Measurements from ENCODE around the gene ILDR2. TPM values are rescaled to one million over a fixed set of nuclear protein-coding genes. Genes with fewer than 3 reads are reported as not detected.

ILDR2 gene
- total and polyA plus RNA-seq, 2 donors (not counting 3 experiments of a cell fraction or from before 2014, with no cell fraction given) = not detected

GRCh38 chr1:166937329-166937728, 38.0 kb downstream of the ILDR2 start:
- dilution Hi-C loops (cut with MboI; ENCODE audit: extremely low pct_ligation_motif_present, low sequenced_read_pairs) = no loop called here
- CTCF ChIA-PET = no interaction called here

More at GRCh38 chr1:166937329-166937728, 38.0 kb downstream of the ILDR2 start:
- no peaks in the 10 kb centered on the region for H3K9me3 ChIP-seq (replicated peaks; ENCODE audit: control insufficient read depth, insufficient read depth, low read length)
- TF ChIP-seq JUN (IDR thresholded peaks at IDR 0.05; ENCODE audit: borderline replicate concordance, insufficient read depth, insufficient read length, low read depth) (no peak), GATA2 (IDR thresholded peaks at IDR 0.05; ENCODE audit: insufficient read depth, insufficient read length, low read depth, low read length) (no peak), EZH2 (IDR thresholded peaks at IDR 0.05; ENCODE audit: borderline replicate concordance, low read depth, low read length, severe bottlenecking) (no peak), FOS (IDR thresholded peaks at IDR 0.05; ENCODE audit: borderline replicate concordance, insufficient read depth, low read length) (no peak), POLR2AphosphoS5 (IDR thresholded peaks at IDR 0.05; ENCODE audit: insufficient read depth, low read depth, low read length) (no peak), MYC (IDR thresholded peaks at IDR 0.05; ENCODE audit: low read depth, low read length) (no peak), MAX (IDR thresholded peaks at IDR 0.05; ENCODE audit: insufficient read depth, insufficient read length) (no peak), POLR2A (IDR thresholded peaks at IDR 0.05; ENCODE audit: low read depth, low read length) (no peak)
- TF ChIP-seq, protein P1, sequence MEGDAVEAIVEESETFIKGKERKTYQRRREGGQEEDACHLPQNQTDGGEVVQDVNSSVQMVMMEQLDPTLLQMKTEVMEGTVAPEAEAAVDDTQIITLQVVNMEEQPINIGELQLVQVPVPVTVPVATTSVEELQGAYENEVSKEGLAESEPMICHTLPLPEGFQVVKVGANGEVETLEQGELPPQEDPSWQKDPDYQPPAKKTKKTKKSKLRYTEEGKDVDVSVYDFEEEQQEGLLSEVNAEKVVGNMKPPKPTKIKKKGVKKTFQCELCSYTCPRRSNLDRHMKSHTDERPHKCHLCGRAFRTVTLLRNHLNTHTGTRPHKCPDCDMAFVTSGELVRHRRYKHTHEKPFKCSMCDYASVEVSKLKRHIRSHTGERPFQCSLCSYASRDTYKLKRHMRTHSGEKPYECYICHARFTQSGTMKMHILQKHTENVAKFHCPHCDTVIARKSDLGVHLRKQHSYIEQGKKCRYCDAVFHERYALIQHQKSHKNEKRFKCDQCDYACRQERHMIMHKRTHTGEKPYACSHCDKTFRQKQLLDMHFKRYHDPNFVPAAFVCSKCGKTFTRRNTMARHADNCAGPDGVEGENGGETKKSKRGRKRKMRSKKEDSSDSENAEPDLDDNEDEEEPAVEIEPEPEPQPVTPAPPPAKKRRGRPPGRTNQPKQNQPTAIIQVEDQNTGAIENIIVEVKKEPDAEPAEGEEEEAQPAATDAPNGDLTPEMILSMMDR (IDR thresholded peaks at IDR 0.05; ENCODE audit: extremely low read depth in 1 of 2, insufficient read depth in 1 of 2, low read depth in 1 of 2, low read length in 2 of 2) = no peak
- H3K4me1 ChIP-seq (ENCODE audit: control insufficient read depth, extremely low read depth, insufficient read depth, low read length) = no peaks in the 10 kb centered on the region
- H3K27ac ChIP-seq (ENCODE audit: insufficient read depth, low read depth, low read length) = no peak overlapping the region
- H3K27me3 ChIP-seq (ENCODE audit: control insufficient read depth in 2 of 2, insufficient read depth in 2 of 2, low read length in 2 of 2) = peaks cover 0 to 2% of the 10 kb centered on the region in 2 experiments
- DNase-seq (ENCODE audit: low read depth, low spot score) (no peak), FAIRE-seq (no peak)
- no peak overlapping the region for H3K4me3 ChIP-seq (replicated peaks in 1 of 3; ENCODE audit: insufficient read depth in 1 of 3, low read depth in 1 of 3, low read length in 3 of 3)
- POLR2A ChIA-PET = no interaction called here
- BruUV-seq (replicated peaks) = no TSS peak
- H2AFZ ChIP-seq (ENCODE audit: low read depth, low read length) = no peak overlapping the region
- no peaks in the 10 kb centered on the region for H3K9me1 ChIP-seq (replicated peaks; ENCODE audit: control insufficient read depth, extremely low read depth, insufficient read depth, low read length)
- no peak overlapping the region for H3K9ac ChIP-seq (replicated peaks; ENCODE audit: extremely low read depth, insufficient read depth, low read length)
- H3K4me2 ChIP-seq (ENCODE audit: insufficient read depth, low read length) = no peak overlapping the region
- intact Hi-C loops (cut with micrococcal nuclease) = no loop called here
- H3K36me3 ChIP-seq (ENCODE audit: control insufficient read depth in 2 of 2, extremely low read depth in 1 of 2, insufficient read depth in 2 of 2, low read length in 2 of 2) = no peaks in the 10 kb centered on the region
- no peaks in the 10 kb centered on the region for H4K20me1 ChIP-seq (replicated peaks; ENCODE audit: control insufficient read depth, extremely low read depth, insufficient read depth, low read length)
- no peaks in the 10 kb centered on the region for H3K79me2 ChIP-seq (ENCODE audit: control insufficient read depth, insufficient read depth, low read length)
